ENCODE results near the gene INHBB.

INHBB gene

GRCh38 chr2:120358734-120359465 is 13.0 kb downstream of the INHBB start:
- TF ChIP-seq CTCF (IDR thresholded peaks at IDR 0.05; ENCODE audit: borderline replicate concordance, control extremely low read depth, extremely low read depth, insufficient read depth, missing control alignments), result no peak
- no peak for DNase-seq (ENCODE audit: low spot score)
- in situ Hi-C loops (cut with MboI; ENCODE audit: low sequenced_read_pairs, unreplicated experiment), result no loop called here

GRCh38 chr2:120360307-120360855 is 14.4 kb downstream of the INHBB start:
- no peak for DNase-seq (ENCODE audit: low spot score)
- in situ Hi-C loops (cut with MboI; ENCODE audit: low sequenced_read_pairs, unreplicated experiment), result no loop called here
- TF ChIP-seq CTCF (IDR thresholded peaks at IDR 0.05; ENCODE audit: borderline replicate concordance, control extremely low read depth, extremely low read depth, insufficient read depth, missing control alignments), result no peak

GRCh38 chr2:120362926-120363325 is 17.0 kb downstream of the INHBB start:
- in situ Hi-C loops (cut with MboI; ENCODE audit: low sequenced_read_pairs, unreplicated experiment), result no loop called here
- no peak for DNase-seq (ENCODE audit: low spot score)
- no peak for TF ChIP-seq CTCF (IDR thresholded peaks at IDR 0.05; ENCODE audit: borderline replicate concordance, control extremely low read depth, extremely low read depth, insufficient read depth, missing control alignments)

GRCh38 chr2:120365236-120365793 is 19.4 kb downstream of the INHBB start:
- in situ Hi-C loops (cut with MboI; ENCODE audit: low sequenced_read_pairs, unreplicated experiment), result no loop called here
- DNase-seq (ENCODE audit: low spot score), result no peak
- TF ChIP-seq CTCF (IDR thresholded peaks at IDR 0.05; ENCODE audit: borderline replicate concordance, control extremely low read depth, extremely low read depth, insufficient read depth, missing control alignments), result no peak

GRCh38 chr2:120366698-120367097 is 20.8 kb downstream of the INHBB start:
- no peak for DNase-seq (ENCODE audit: low spot score)
- in situ Hi-C loops (cut with MboI; ENCODE audit: low sequenced_read_pairs, unreplicated experiment), result no loop called here
- no peak for TF ChIP-seq CTCF (IDR thresholded peaks at IDR 0.05; ENCODE audit: borderline replicate concordance, control extremely low read depth, extremely low read depth, insufficient read depth, missing control alignments)

GRCh38 chr2:120367221-120367620 is 21.3 kb downstream of the INHBB start:
- no peak for TF ChIP-seq CTCF (IDR thresholded peaks at IDR 0.05; ENCODE audit: borderline replicate concordance, control extremely low read depth, extremely low read depth, insufficient read depth, missing control alignments)
- no peak for DNase-seq (ENCODE audit: low spot score)
- in situ Hi-C loops (cut with MboI; ENCODE audit: low sequenced_read_pairs, unreplicated experiment), result no loop called here
